ENCODE measurements around the gene BAIAP2L1. TPM values are rescaled to one million over a fixed set of nuclear protein-coding genes. Genes with fewer than 3 reads are reported as not detected.

The BAIAP2L1 gene
- total RNA-seq, 1 experiment from 2014 or later = 120 TPM

- ChIA-PET CTCF (no interaction called here), POLR2A (no interaction called here)
- Histone ChIP-seq H3K36me3 (ENCODE audit: control insufficient read depth, insufficient read depth, low read length) (peaks cover 8% of the 10 kb centered on the region), H3K9me3 (ENCODE audit: control insufficient read depth, insufficient read depth, low read depth, low read length) (no peaks in the 10 kb centered on the region), H3K4me1 (ENCODE audit: control insufficient read depth, insufficient read depth, low read length) (peaks cover 65% of the 10 kb centered on the region), H3K27me3 (ENCODE audit: control insufficient read depth, insufficient read depth, low read length) (no peaks in the 10 kb centered on the region), H3K4me3 (ENCODE audit: low read depth in 2 of 2, low read length in 2 of 2) (no peak overlapping the region), H3K27ac (ENCODE audit: low read length) (no peak overlapping the region)
- DNase-seq (ENCODE audit: low read depth, low spot score) = no peak
- intact Hi-C loops (cut with micrococcal nuclease; ENCODE audit: unreplicated experiment) = no loop called here
- TF ChIP-seq SIN3A (IDR thresholded peaks at IDR 0.05; ENCODE audit: borderline replicate concordance, insufficient read depth, low read depth, low read length) (no peak), CTCF (IDR thresholded peaks at IDR 0.05) (peak; percentile 66), REST (IDR thresholded peaks at IDR 0.05; ENCODE audit: insufficient read depth in 1 of 2, low read depth in 2 of 2, low read length in 1 of 2) (no peak)
- no TSS peak for BruUV-seq (replicated peaks)
- ATAC-seq = 0 out of 2 replicates have a peak, but pooled peaks have one; percentile 12
- in situ Hi-C loops (cut with HindIII; ENCODE audit: low pct_unique_long_range_greater_than_20kb, low sequenced_read_pairs) = loop anchor here (25.0 kb wide), 1 partner anchor 96 kb away; no protein-coding TSS in a partner anchor
Measured at GRCh38 chr7:98291717-98292116, 109.2 kb downstream of the BAIAP2L1 start.

- TF ChIP-seq TCF7L2 (IDR thresholded peaks at IDR 0.05; ENCODE audit: low read depth, low read length) (no peak), POLR2AphosphoS5 (IDR thresholded peaks at IDR 0.05; ENCODE audit: low read depth, low read length) (0 out of 2 replicates have a peak, but pooled peaks have one; percentile 11)
- intact Hi-C loops (cut with micrococcal nuclease; ENCODE audit: unreplicated experiment) = no loop called here
- BruUV-seq (replicated peaks) = no TSS peak
- Histone ChIP-seq H3K27ac (ENCODE audit: low read length) (peak overlapping the region; percentile 76), H3K36me3 (ENCODE audit: control insufficient read depth, insufficient read depth, low read length) (peaks cover 8% of the 10 kb centered on the region), H3K4me1 (ENCODE audit: control insufficient read depth, insufficient read depth, low read length) (peaks cover 69% of the 10 kb centered on the region), H3K27me3 (ENCODE audit: control insufficient read depth, insufficient read depth, low read length) (no peaks in the 10 kb centered on the region), H3K9me3 (ENCODE audit: control insufficient read depth, insufficient read depth, low read depth, low read length) (no peaks in the 10 kb centered on the region), H3K4me3 (ENCODE audit: low read depth in 2 of 2, low read length in 2 of 2) (no peak overlapping the region)
- ATAC-seq (no peak), DNase-seq (ENCODE audit: low read depth, low spot score) (no peak)
- CTCF ChIA-PET = no interaction called here
- in situ Hi-C loops (cut with HindIII; ENCODE audit: low pct_unique_long_range_greater_than_20kb, low sequenced_read_pairs) = loop anchor here (25.0 kb wide), 1 partner anchor 98 kb away; no protein-coding TSS in a partner anchor
- POLR2A ChIA-PET = no interaction called here
Measured at GRCh38 chr7:98289333-98289875, 111.5 kb downstream of the BAIAP2L1 start.

GRCh38 chr7:98288064-98288823 is 112.6 kb downstream of the BAIAP2L1 start:
- no TSS peak for BruUV-seq (replicated peaks)
- CTCF ChIA-PET = no interaction called here
- H3K36me3 ChIP-seq (ENCODE audit: control insufficient read depth, insufficient read depth, low read length) = peaks cover 7% of the 10 kb centered on the region
- peak overlapping the region; percentile 57; the same call in 1 of the 2 replicates for H3K27ac ChIP-seq (ENCODE audit: low read length)
- intact Hi-C loops (cut with micrococcal nuclease; ENCODE audit: unreplicated experiment) = no loop called here
- no peak overlapping the region for H3K4me3 ChIP-seq (ENCODE audit: low read depth in 2 of 2, low read length in 2 of 2)
- DNase-seq (ENCODE audit: low read depth, low spot score) (no peak), ATAC-seq (no peak)
- no peak; the same call in 1 of the 2 replicates for TF ChIP-seq CTCF (IDR thresholded peaks at IDR 0.05)
- 0 out of 2 replicates have a peak, but pooled peaks have one; percentile 38 for TF ChIP-seq SIN3A (IDR thresholded peaks at IDR 0.05; ENCODE audit: borderline replicate concordance, insufficient read depth, low read depth, low read length)
- TF ChIP-seq POLR2AphosphoS5 (IDR thresholded peaks at IDR 0.05; ENCODE audit: low read depth, low read length) = peak; percentile 71; the same call in 1 of the 2 replicates
- POLR2A ChIA-PET = interaction anchor here (0.7 kb wide), 1 partner anchor 16 kb away, joined by 5 read pairs; no protein-coding TSS in a partner anchor
- in situ Hi-C loops (cut with HindIII; ENCODE audit: low pct_unique_long_range_greater_than_20kb, low sequenced_read_pairs) = loop anchor here (25.0 kb wide), 1 partner anchor 99 kb away; no protein-coding TSS in a partner anchor
- H3K27me3 ChIP-seq (ENCODE audit: control insufficient read depth, insufficient read depth, low read length) = no peaks in the 10 kb centered on the region
- H3K4me1 ChIP-seq (ENCODE audit: control insufficient read depth, insufficient read depth, low read length) = peaks cover 62% of the 10 kb centered on the region
- H3K9me3 ChIP-seq (ENCODE audit: control insufficient read depth, insufficient read depth, low read depth, low read length) = no peaks in the 10 kb centered on the region

All from Panc1 (cell line).